ENCODE data around the gene DCTN2. TPM values are rescaled to one million over a fixed set of nuclear protein-coding genes. Genes with fewer than 3 reads are reported as not detected.

DCTN2 gene
- total RNA-seq, 2 experiments from 2014 or later, result 68.4 to 97.2 TPM

DNA sequence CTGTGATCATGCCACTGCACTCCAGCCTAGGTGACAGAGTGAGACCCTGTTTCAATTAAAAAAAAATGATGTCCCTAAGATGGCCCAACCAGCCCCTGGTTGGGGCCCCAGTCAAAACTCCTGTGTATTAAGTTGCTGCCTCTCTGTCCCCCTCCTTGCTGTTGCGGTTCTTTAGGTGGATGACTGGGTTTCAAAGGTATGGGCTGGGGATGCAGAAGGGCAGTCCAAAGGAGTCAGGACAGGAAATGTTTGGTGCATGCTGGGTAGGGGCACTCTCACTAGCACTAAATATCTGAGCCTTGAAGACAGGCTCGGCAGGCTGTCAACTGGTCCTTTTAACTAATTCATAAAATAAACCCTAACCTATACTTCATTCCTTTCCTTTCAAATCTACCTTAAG is 32.0 kb upstream of the DCTN2 start:
- no peak overlapping the region for H3K4me2 ChIP-seq (ENCODE audit: low read length)
- no peak overlapping the region for H3K27ac ChIP-seq (ENCODE audit: low read depth, low read length, poor library complexity, severe bottlenecking)
- intact Hi-C loops (cut with micrococcal nuclease; ENCODE audit: unreplicated experiment), result no loop called here
- BruUV-seq (replicated peaks), result no TSS peak
- H3K79me2 ChIP-seq (ENCODE audit: insufficient read depth, low read depth, low read length), result no peaks in the 10 kb centered on the region
- no peaks in the 10 kb centered on the region for H3K4me1 ChIP-seq (ENCODE audit: insufficient read depth, low read length, poor library complexity, severe bottlenecking)
- H3K36me3 ChIP-seq (ENCODE audit: insufficient read depth, low read length), result no peaks in the 10 kb centered on the region
- no peak for TF ChIP-seq EZH2phosphoT487 (IDR thresholded peaks at IDR 0.05; ENCODE audit: borderline replicate concordance, low read depth, low read length)
- TF ChIP-seq, protein P1, sequence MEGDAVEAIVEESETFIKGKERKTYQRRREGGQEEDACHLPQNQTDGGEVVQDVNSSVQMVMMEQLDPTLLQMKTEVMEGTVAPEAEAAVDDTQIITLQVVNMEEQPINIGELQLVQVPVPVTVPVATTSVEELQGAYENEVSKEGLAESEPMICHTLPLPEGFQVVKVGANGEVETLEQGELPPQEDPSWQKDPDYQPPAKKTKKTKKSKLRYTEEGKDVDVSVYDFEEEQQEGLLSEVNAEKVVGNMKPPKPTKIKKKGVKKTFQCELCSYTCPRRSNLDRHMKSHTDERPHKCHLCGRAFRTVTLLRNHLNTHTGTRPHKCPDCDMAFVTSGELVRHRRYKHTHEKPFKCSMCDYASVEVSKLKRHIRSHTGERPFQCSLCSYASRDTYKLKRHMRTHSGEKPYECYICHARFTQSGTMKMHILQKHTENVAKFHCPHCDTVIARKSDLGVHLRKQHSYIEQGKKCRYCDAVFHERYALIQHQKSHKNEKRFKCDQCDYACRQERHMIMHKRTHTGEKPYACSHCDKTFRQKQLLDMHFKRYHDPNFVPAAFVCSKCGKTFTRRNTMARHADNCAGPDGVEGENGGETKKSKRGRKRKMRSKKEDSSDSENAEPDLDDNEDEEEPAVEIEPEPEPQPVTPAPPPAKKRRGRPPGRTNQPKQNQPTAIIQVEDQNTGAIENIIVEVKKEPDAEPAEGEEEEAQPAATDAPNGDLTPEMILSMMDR (conservative IDR thresholded peaks at IDR 0.05; ENCODE audit: low read length), result no peak
- no peak overlapping the region for H3K4me3 ChIP-seq (ENCODE audit: low read depth, low read length, poor library complexity, severe bottlenecking)
- H4K20me1 ChIP-seq (ENCODE audit: insufficient read depth, low read length), result no peaks in the 10 kb centered on the region
- no peaks in the 10 kb centered on the region for H3K9me3 ChIP-seq (ENCODE audit: low read length)
- H2AFZ ChIP-seq (ENCODE audit: low read length), result no peak overlapping the region
- H3K9me2 ChIP-seq (ENCODE audit: insufficient read depth, low read length), result no peaks in the 10 kb centered on the region
- no peak for DNase-seq (ENCODE audit: low spot score)
- ChIA-PET POLR2A (no interaction called here), CTCF (ENCODE audit: unreplicated experiment) (no interaction called here)

DNA sequence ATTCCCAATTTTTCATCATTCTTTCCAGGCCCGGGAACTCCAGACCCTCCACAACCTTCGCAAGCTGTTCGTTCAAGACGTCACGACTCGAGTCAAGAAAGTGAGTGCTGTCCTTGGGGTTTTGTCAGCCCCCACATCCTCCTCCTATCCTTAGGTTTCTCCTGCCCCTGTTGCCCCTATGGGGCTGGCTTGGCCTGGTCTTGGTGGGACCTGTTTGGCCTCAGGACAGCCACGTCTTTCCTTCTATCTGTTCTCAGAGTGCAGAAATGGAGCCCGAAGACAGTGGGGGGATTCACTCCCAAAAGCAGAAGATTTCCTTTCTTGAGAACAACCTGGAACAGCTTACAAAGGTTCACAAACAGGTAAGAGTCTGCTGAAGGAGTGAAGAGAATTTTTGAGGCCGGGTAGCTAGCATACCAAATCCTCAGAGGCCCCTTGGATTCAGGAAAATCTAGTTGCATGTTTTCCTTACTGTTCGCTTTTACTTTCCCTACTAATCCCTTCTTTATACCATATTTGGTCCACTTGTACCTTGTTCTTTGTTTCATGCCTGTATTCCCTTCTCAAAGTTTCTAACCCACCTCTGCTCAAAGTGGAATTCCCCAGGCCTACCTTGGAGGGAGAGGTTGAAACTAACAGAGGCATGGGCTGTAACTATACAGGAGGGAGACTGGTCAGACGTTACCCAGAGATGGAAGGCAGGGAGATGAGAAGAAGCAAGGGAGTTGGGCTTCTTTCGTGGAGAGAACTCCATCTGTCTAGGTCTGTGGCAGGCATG is 31.2 kb upstream of the DCTN2 start:
- Histone ChIP-seq H3K9me2 (ENCODE audit: insufficient read depth, low read length) (no peaks in the 10 kb centered on the region), H2AFZ (ENCODE audit: low read length) (no peak overlapping the region), H3K79me2 (ENCODE audit: insufficient read depth, low read depth, low read length) (no peaks in the 10 kb centered on the region), H3K4me1 (ENCODE audit: insufficient read depth, low read length, poor library complexity, severe bottlenecking) (no peaks in the 10 kb centered on the region), H3K4me2 (ENCODE audit: low read length) (no peak overlapping the region), H3K4me3 (ENCODE audit: low read depth, low read length, poor library complexity, severe bottlenecking) (no peak overlapping the region), H4K20me1 (ENCODE audit: insufficient read depth, low read length) (no peaks in the 10 kb centered on the region), H3K9me3 (ENCODE audit: low read length) (no peaks in the 10 kb centered on the region), H3K27ac (ENCODE audit: low read depth, low read length, poor library complexity, severe bottlenecking) (no peak overlapping the region), H3K36me3 (ENCODE audit: insufficient read depth, low read length) (no peaks in the 10 kb centered on the region)
- TF ChIP-seq, protein P1 (conservative IDR thresholded peaks at IDR 0.05; ENCODE audit: low read length), result no peak
- no peak for TF ChIP-seq EZH2phosphoT487 (IDR thresholded peaks at IDR 0.05; ENCODE audit: borderline replicate concordance, low read depth, low read length)
- no peak for DNase-seq (ENCODE audit: low spot score)
- intact Hi-C loops (cut with micrococcal nuclease; ENCODE audit: unreplicated experiment), result no loop called here
- CTCF ChIA-PET (ENCODE audit: unreplicated experiment), result no interaction called here
- POLR2A ChIA-PET, result no interaction called here
- BruUV-seq (replicated peaks), result no TSS peak

DNA sequence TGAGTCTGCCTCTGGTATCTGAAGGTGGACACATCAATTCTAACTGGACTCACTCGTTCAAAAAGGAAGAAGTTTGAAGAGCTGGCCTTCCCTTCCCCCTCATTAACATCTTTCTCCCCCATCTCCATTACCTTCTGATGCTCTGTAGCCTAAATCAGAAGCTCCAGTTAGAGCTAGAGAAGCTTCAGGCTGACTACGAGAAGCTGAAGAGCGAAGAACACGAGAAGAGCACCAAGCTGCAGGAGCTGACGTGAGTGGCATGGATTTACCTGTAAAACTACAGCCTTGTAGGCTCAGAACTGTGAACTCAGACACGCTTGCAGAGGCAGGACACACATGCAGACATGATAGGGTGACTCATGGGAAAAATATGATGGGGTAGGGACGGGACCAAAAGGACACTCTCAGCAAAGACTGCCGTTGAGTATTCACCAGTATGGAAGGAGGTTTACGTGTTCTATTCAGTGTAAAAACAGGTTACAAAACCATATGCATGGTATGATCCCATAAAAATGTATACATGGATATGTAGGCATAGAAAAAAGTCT is 29.7 kb upstream of the DCTN2 start:
- H3K79me2 ChIP-seq (ENCODE audit: insufficient read depth, low read depth, low read length), result no peaks in the 10 kb centered on the region
- POLR2A ChIA-PET, result interaction anchor here (0.7 to 0.8 kb wide), 2 partner anchors 36 to 253 kb away, joined by 3 read pairs; no protein-coding TSS in a partner anchor
- no peak overlapping the region for H3K4me2 ChIP-seq (ENCODE audit: low read length)
- no peak overlapping the region for H3K27ac ChIP-seq (ENCODE audit: low read depth, low read length, poor library complexity, severe bottlenecking)
- no peaks in the 10 kb centered on the region for H3K4me1 ChIP-seq (ENCODE audit: insufficient read depth, low read length, poor library complexity, severe bottlenecking)
- intact Hi-C loops (cut with micrococcal nuclease; ENCODE audit: unreplicated experiment), result no loop called here
- no peaks in the 10 kb centered on the region for H3K9me2 ChIP-seq (ENCODE audit: insufficient read depth, low read length)
- DNase-seq (ENCODE audit: low spot score), result no peak
- no peaks in the 10 kb centered on the region for H3K9me3 ChIP-seq (ENCODE audit: low read length)
- no TSS peak for BruUV-seq (replicated peaks)
- no peak overlapping the region for H3K4me3 ChIP-seq (ENCODE audit: low read depth, low read length, poor library complexity, severe bottlenecking)
- no peaks in the 10 kb centered on the region for H3K36me3 ChIP-seq (ENCODE audit: insufficient read depth, low read length)
- no peaks in the 10 kb centered on the region for H4K20me1 ChIP-seq (ENCODE audit: insufficient read depth, low read length)
- TF ChIP-seq, protein P1 (conservative IDR thresholded peaks at IDR 0.05; ENCODE audit: low read length), result no peak
- no peak for TF ChIP-seq EZH2phosphoT487 (IDR thresholded peaks at IDR 0.05; ENCODE audit: borderline replicate concordance, low read depth, low read length)
- no peak overlapping the region for H2AFZ ChIP-seq (ENCODE audit: low read length)
- CTCF ChIA-PET (ENCODE audit: unreplicated experiment), result no interaction called here
